Activated T-helper 17 cell treated with anti-CD3 and anti-CD28 coated beads, Interleukin-2, amount 50 U/mL, for 72 hours (primary cell): ENCODE results near the gene TRAPPC12. TPM values are rescaled to one million over a fixed set of nuclear protein-coding genes. Genes with fewer than 3 reads are reported as not detected.
"Not testable (repeated sequence)": the region's sequence is repeated elsewhere in the genome, so short reads cannot be mapped to it uniquely, and the experiment has no call there.

Experiments used
- ATAC-seq: fragments of 150-1000 bp; cut with Tn5 transposase; replicated peaks from 2 replicates; pipeline ENCODE4 v1.10.0; 2021; ENCODE audit warnings: mild to moderate bottlenecking, moderate library complexity
- H3K27ac Mint-ChIP-seq: one replicate; pipeline ENCODE4 v1.8.0; 2022; ENCODE audit warnings: mixed read lengths
- H3K27me3 Mint-ChIP-seq: one replicate; pipeline ENCODE4 v1.8.0; 2022; ENCODE audit warnings: mixed read lengths
- H3K36me3 Mint-ChIP-seq: one replicate; pipeline ENCODE4 v1.8.0; 2022; ENCODE audit warnings: low read depth, mild to moderate bottlenecking, mixed read lengths
- H3K4me1 Mint-ChIP-seq: one replicate; pipeline ENCODE4 v1.8.0; 2022; ENCODE audit warnings: mixed read lengths
- H3K4me3 Mint-ChIP-seq: one replicate; pipeline ENCODE4 v1.8.0; 2022; ENCODE audit warnings: mild to moderate bottlenecking, mixed read lengths
- H3K9me3 Mint-ChIP-seq: one replicate; pipeline ENCODE4 v1.8.0; 2022; ENCODE audit warnings: mixed read lengths
- total RNA-seq, 2 donors: library from RNA; stranded (reverse); gene quantifications; one replicate each; pipeline ENCODE4 v1.2.3, GENCODE V29; 2022

TRAPPC12 gene
- total RNA-seq, 2 donors from 2014 or later = 67.2 to 70.6 TPM

- Mint-ChIP-seq H3K4me1 (peaks cover 10% of the 10 kb centered on the region), H3K9me3 (no peaks in the 10 kb centered on the region), H3K27ac (no peak overlapping the region), H3K36me3 (peaks cover 92% of the 10 kb centered on the region), H3K4me3 (no peak overlapping the region), H3K27me3 (no peaks in the 10 kb centered on the region)
- ATAC-seq = no peak
Measured at GRCh38 chr2:3503483-3503882, 124.0 kb downstream of the TRAPPC12 start.

GRCh38 chr2:3504741-3505140, 125.2 kb downstream of the TRAPPC12 start:
- H3K4me3 Mint-ChIP-seq = no peak overlapping the region
- H3K27ac Mint-ChIP-seq = no peak overlapping the region
- peaks cover 10% of the 10 kb centered on the region for H3K4me1 Mint-ChIP-seq
- ATAC-seq = no peak
- H3K36me3 Mint-ChIP-seq = peaks cover 90% of the 10 kb centered on the region
- no peaks in the 10 kb centered on the region for H3K9me3 Mint-ChIP-seq
- no peaks in the 10 kb centered on the region for H3K27me3 Mint-ChIP-seq

- Mint-ChIP-seq H3K4me1 (peaks cover 10% of the 10 kb centered on the region), H3K9me3 (no peaks in the 10 kb centered on the region), H3K36me3 (peaks cover 89% of the 10 kb centered on the region), H3K4me3 (no peak overlapping the region), H3K27ac (no peak overlapping the region), H3K27me3 (no peaks in the 10 kb centered on the region)
- no peak for ATAC-seq
Measured at GRCh38 chr2:3505771-3506170, 126.3 kb downstream of the TRAPPC12 start.

- Mint-ChIP-seq H3K4me3 (no peak overlapping the region), H3K27me3 (no peaks in the 10 kb centered on the region), H3K36me3 (peaks cover 73% of the 10 kb centered on the region), H3K4me1 (no peaks in the 10 kb centered on the region), H3K9me3 (peaks cover 4% of the 10 kb centered on the region), H3K27ac (no peak overlapping the region)
- ATAC-seq = no peak
Measured at GRCh38 chr2:3512086-3512485, 132.6 kb downstream of the TRAPPC12 start.

GRCh38 chr2:3513026-3513810, 133.7 kb downstream of the TRAPPC12 start:
- no peaks in the 10 kb centered on the region for H3K4me1 Mint-ChIP-seq
- ATAC-seq = no peak
- H3K9me3 Mint-ChIP-seq = peaks cover 4% of the 10 kb centered on the region
- H3K36me3 Mint-ChIP-seq = peaks cover 61% of the 10 kb centered on the region
- no peak overlapping the region for H3K27ac Mint-ChIP-seq
- no peak overlapping the region for H3K4me3 Mint-ChIP-seq
- H3K27me3 Mint-ChIP-seq = no peaks in the 10 kb centered on the region

GRCh38 chr2:3515438-3515837, 135.9 kb downstream of the TRAPPC12 start:
- H3K4me1 Mint-ChIP-seq, H3K27me3 Mint-ChIP-seq, H3K4me3 Mint-ChIP-seq, H3K9me3 Mint-ChIP-seq, ATAC-seq: not testable (repeated sequence)
- H3K36me3 Mint-ChIP-seq = peaks cover 49% of the 10 kb centered on the region
- peak overlapping the region; percentile 30 for H3K27ac Mint-ChIP-seq

GRCh38 chr2:3516831-3517230, 137.3 kb downstream of the TRAPPC12 start:
- Mint-ChIP-seq H3K4me3 (no peak overlapping the region), H3K9me3 (peaks cover 4% of the 10 kb centered on the region), H3K27ac (no peak overlapping the region), H3K27me3 (no peaks in the 10 kb centered on the region), H3K36me3 (peaks cover 35% of the 10 kb centered on the region), H3K4me1 (peaks cover 17% of the 10 kb centered on the region)
- ATAC-seq = no peak

GRCh38 chr2:3517948-3518495, 138.5 kb downstream of the TRAPPC12 start:
- Mint-ChIP-seq H3K4me1 (peaks cover 18% of the 10 kb centered on the region), H3K9me3 (peaks cover 4% of the 10 kb centered on the region), H3K4me3 (peak overlapping the region; percentile 84), H3K36me3 (peaks cover 23% of the 10 kb centered on the region), H3K27ac (peak overlapping the region; percentile 90), H3K27me3 (no peaks in the 10 kb centered on the region)
- ATAC-seq = no peak

- peaks cover 4% of the 10 kb centered on the region for H3K9me3 Mint-ChIP-seq
- peaks cover 18% of the 10 kb centered on the region for H3K4me1 Mint-ChIP-seq
- no peaks in the 10 kb centered on the region for H3K27me3 Mint-ChIP-seq
- H3K27ac Mint-ChIP-seq = peak overlapping the region; percentile 90
- ATAC-seq = peak; percentile 78
- peak overlapping the region; percentile 84 for H3K4me3 Mint-ChIP-seq
- peaks cover 16% of the 10 kb centered on the region for H3K36me3 Mint-ChIP-seq
Measured at GRCh38 chr2:3518496-3519254, 139.2 kb downstream of the TRAPPC12 start.

GRCh38 chr2:3519255-3520205, 140.0 kb downstream of the TRAPPC12 start, which contains the start of gene ADI1:
ADI1 (minus strand) TSS chr2:3519531; CDS start chr2:3519487, 44 bp downstream.
- Mint-ChIP-seq H3K4me3 (peak within 1 kb of the TSS; percentile 84), H3K4me1 (peaks cover 18% of the 10 kb centered on the region), H3K27ac (peak within 1 kb of the TSS; percentile 90), H3K27me3 (no peaks in the 10 kb centered on the region), H3K36me3 (peaks cover 8% of the 10 kb centered on the region), H3K9me3 (peaks cover 4% of the 10 kb centered on the region)
- peak; percentile 84 for ATAC-seq

- ATAC-seq = no peak
- Mint-ChIP-seq H3K27ac (peak overlapping the region; percentile 84), H3K36me3 (peaks cover 6% of the 10 kb centered on the region), H3K27me3 (no peaks in the 10 kb centered on the region), H3K4me3 (peak overlapping the region; percentile 84), H3K9me3 (peaks cover 3% of the 10 kb centered on the region), H3K4me1 (peaks cover 18% of the 10 kb centered on the region)
Measured at GRCh38 chr2:3520591-3520990, 141.1 kb downstream of the TRAPPC12 start.

GRCh38 chr2:3522961-3523421, 143.5 kb downstream of the TRAPPC12 start:
- Mint-ChIP-seq H3K4me1 (peaks cover 18% of the 10 kb centered on the region), H3K4me3 (no peak overlapping the region), H3K27me3 (no peaks in the 10 kb centered on the region), H3K36me3 (peaks cover 6% of the 10 kb centered on the region), H3K27ac (no peak overlapping the region), H3K9me3 (no peaks in the 10 kb centered on the region)
- no peak for ATAC-seq

- Mint-ChIP-seq H3K4me1 (peaks cover 18% of the 10 kb centered on the region), H3K9me3 (no peaks in the 10 kb centered on the region), H3K27me3 (no peaks in the 10 kb centered on the region), H3K4me3 (no peak overlapping the region), H3K27ac (no peak overlapping the region), H3K36me3 (peaks cover 5% of the 10 kb centered on the region)
- no peak for ATAC-seq
Measured at GRCh38 chr2:3523551-3524041, 144.1 kb downstream of the TRAPPC12 start.
